Glutamatergic neuron (in vitro differentiated cells): Measurements from ENCODE around the gene PHF12. TPM values are rescaled to one million over a fixed set of nuclear protein-coding genes. Genes with fewer than 3 reads are reported as not detected.
"Not testable (repeated sequence)": the region's sequence is repeated elsewhere in the genome, so short reads cannot be mapped to it uniquely, and the experiment has no call there.

ENCODE experiments used
- DNase-seq: peaks from one replicate; pipeline ENCODE4 v3.0.0; 2022
- H3K27ac Mint-ChIP-seq: one replicate; pipeline ENCODE4 v1.8.0; 2020; ENCODE audit warnings: mild to moderate bottlenecking, mixed read lengths, inconsistent platforms; ENCODE audit not compliant: unreplicated experiment
- H3K27me3 Mint-ChIP-seq: one replicate; pipeline ENCODE4 v1.8.0; 2020; ENCODE audit warnings: mild to moderate bottlenecking, moderate library complexity, mixed read lengths, inconsistent platforms; ENCODE audit not compliant: unreplicated experiment
- H3K36me3 Mint-ChIP-seq: one replicate; pipeline ENCODE4 v1.8.0; 2020; ENCODE audit warnings: mild to moderate bottlenecking, mixed read lengths, inconsistent platforms; ENCODE audit not compliant: unreplicated experiment
- H3K4me1 Mint-ChIP-seq: one replicate; pipeline ENCODE4 v1.8.0; 2020; ENCODE audit warnings: mild to moderate bottlenecking, low read depth, mixed read lengths, inconsistent platforms; ENCODE audit not compliant: unreplicated experiment
- H3K4me3 Mint-ChIP-seq: one replicate; pipeline ENCODE4 v1.8.0; 2020; ENCODE audit warnings: mild to moderate bottlenecking, mixed read lengths, inconsistent platforms; ENCODE audit not compliant: unreplicated experiment
- H3K9me3 Mint-ChIP-seq: one replicate; pipeline ENCODE4 v1.8.0; 2020; ENCODE audit warnings: mild to moderate bottlenecking, moderate library complexity, mixed read lengths, inconsistent platforms; ENCODE audit not compliant: unreplicated experiment
- CTCF ChIP-seq: fragments of 200-600 bp; sonication (generic); IDR thresholded peaks from one replicate; pipeline ENCODE4 v1.5.0; 2021; ENCODE audit not compliant: partially characterized antibody, unreplicated experiment
- total RNA-seq: library from RNA; stranded (reverse); fragmentation: NEBNext Ultra II Directional; extraction: Animal tissue kit (Norgen Biotek cat#: 25700); gene quantifications from one replicate; pipeline ENCODE4 v1.2.1, GENCODE V29; 2021; ENCODE audit not compliant: unreplicated experiment

PHF12 gene
- total RNA-seq, 1 donor from 2014 or later = 59.8 TPM

- no peak for DNase-seq
- H3K27me3 Mint-ChIP-seq = peaks cover 6% of the 10 kb centered on the region
- peak overlapping the region; percentile 96 for H3K4me3 Mint-ChIP-seq
- peaks cover 3% of the 10 kb centered on the region for H3K36me3 Mint-ChIP-seq
- peaks cover 16% of the 10 kb centered on the region for H3K9me3 Mint-ChIP-seq
- TF ChIP-seq CTCF = no peak
- H3K27ac Mint-ChIP-seq = peak overlapping the region; percentile 83
- H3K4me1 Mint-ChIP-seq = peaks cover 13% of the 10 kb centered on the region
Observed at GRCh38 chr17:28895794-28896447, 55.4 kb downstream of the PHF12 start.

- H3K27me3 Mint-ChIP-seq, H3K4me3 Mint-ChIP-seq, DNase-seq, H3K36me3 Mint-ChIP-seq, H3K9me3 Mint-ChIP-seq, H3K27ac Mint-ChIP-seq: not testable (repeated sequence)
- peaks cover 13% of the 10 kb centered on the region for H3K4me1 Mint-ChIP-seq
Observed at GRCh38 chr17:28893248-28894183, 57.8 kb downstream of the PHF12 start.

- Mint-ChIP-seq H3K36me3 (peaks cover 4% of the 10 kb centered on the region), H3K4me3 (no peak overlapping the region), H3K4me1 (peaks cover 13% of the 10 kb centered on the region), H3K27me3 (no peaks in the 10 kb centered on the region), H3K9me3 (peaks cover 8% of the 10 kb centered on the region), H3K27ac (no peak overlapping the region)
- no peak for TF ChIP-seq CTCF
- DNase-seq = no peak
Observed at GRCh38 chr17:28892024-28892423, 59.3 kb downstream of the PHF12 start.

- no peak for DNase-seq
- Mint-ChIP-seq H3K36me3 (peaks cover 4% of the 10 kb centered on the region), H3K4me1 (peaks cover 15% of the 10 kb centered on the region), H3K4me3 (peak overlapping the region; percentile 16), H3K9me3 (peaks cover 8% of the 10 kb centered on the region), H3K27ac (no peak overlapping the region), H3K27me3 (no peaks in the 10 kb centered on the region)
- TF ChIP-seq CTCF = no peak
Observed at GRCh38 chr17:28891201-28891600, 60.1 kb downstream of the PHF12 start.

GRCh38 chr17:28889996-28890395 is 61.3 kb downstream of the PHF12 start:
- DNase-seq = no peak
- no peak overlapping the region for H3K27ac Mint-ChIP-seq
- peaks cover 8% of the 10 kb centered on the region for H3K4me1 Mint-ChIP-seq
- no peak overlapping the region for H3K4me3 Mint-ChIP-seq
- H3K36me3 Mint-ChIP-seq = peaks cover 4% of the 10 kb centered on the region
- peaks cover 3% of the 10 kb centered on the region for H3K27me3 Mint-ChIP-seq
- H3K9me3 Mint-ChIP-seq = peaks cover 5% of the 10 kb centered on the region
- no peak for TF ChIP-seq CTCF
